T-helper 17 cell (primary cell): ENCODE results near the gene GAB2. TPM values are rescaled to one million over a fixed set of nuclear protein-coding genes. Genes with fewer than 3 reads are reported as not detected.
"Not testable (repeated sequence)": the region's sequence is repeated elsewhere in the genome, so short reads cannot be mapped to it uniquely, and the experiment has no call there.

Source experiments
- ATAC-seq: fragments of 150-1000 bp; cut with Tn5 transposase; 2 replicates; pipeline ENCODE4 v1.10.0; 2021; ENCODE audit warnings: mild to moderate bottlenecking, moderate library complexity
- DNase-seq, 3 donors: peaks; one replicate each; pipeline versions ENCODE4 v3.0.0 to v3.0.0-alpha.2; 2020 to 2021
- H3K9me3 ChIP-seq: one replicate; pipeline ENCODE4 v1.7.0; 2013; ENCODE audit warnings: low read length, mild to moderate bottlenecking; ENCODE audit not compliant: control insufficient read depth, poor library complexity, severe bottlenecking
- H3K27ac Mint-ChIP-seq: one replicate; pipeline ENCODE4 v1.8.0; 2022; ENCODE audit warnings: mild to moderate bottlenecking, moderate library complexity, mixed read lengths
- H3K27me3 Mint-ChIP-seq: one replicate; pipeline ENCODE4 v1.8.0; 2022; ENCODE audit warnings: mixed read lengths
- H3K36me3 Mint-ChIP-seq: one replicate; pipeline ENCODE4 v1.8.0; 2022; ENCODE audit warnings: low read depth, mixed read lengths
- H3K4me1 Mint-ChIP-seq: one replicate; pipeline ENCODE4 v1.8.0; 2022; ENCODE audit warnings: mild to moderate bottlenecking, mixed read lengths
- H3K4me3 Mint-ChIP-seq: one replicate; pipeline ENCODE4 v1.8.0; 2022; ENCODE audit warnings: mild to moderate bottlenecking, moderate library complexity, mixed read lengths
- total RNA-seq, 4 donors: library from RNA in 2 of 4; stranded (reverse) in 2 of 4; gene quantifications; one replicate each; pipeline ENCODE4 v1.2.3 and lab custom pipeline; 2022 to 2026

GAB2 gene
- total RNA-seq, 2 donors from 2014 or later = 10.3 to 14.4 TPM

DNA sequence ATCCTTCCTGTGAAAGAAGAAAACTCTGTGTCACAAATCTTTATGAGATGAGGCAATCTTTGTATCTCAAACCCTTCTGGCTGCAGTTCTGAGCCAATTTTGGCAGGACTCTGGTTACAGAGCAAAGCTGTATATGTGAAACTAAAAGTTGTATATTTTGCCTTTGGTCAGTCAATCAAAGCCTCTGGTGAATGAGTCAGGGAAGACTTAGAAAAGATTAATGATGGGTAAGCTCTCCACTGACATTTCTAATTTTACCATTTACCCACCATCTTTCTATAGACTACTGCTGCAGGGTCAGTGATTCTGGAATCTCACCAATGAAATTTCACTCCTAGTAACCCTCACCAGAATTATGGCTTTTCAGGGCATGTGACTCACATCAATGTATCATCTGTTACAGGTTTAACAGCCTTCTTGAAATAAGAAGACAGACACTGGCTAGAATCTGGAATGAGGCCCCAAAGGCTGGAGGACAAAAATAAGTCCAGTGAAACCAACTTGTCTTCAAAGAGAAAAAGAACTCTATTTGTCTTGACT is 185.6 kb downstream of the GAB2 start:
- peaks cover 14% of the 10 kb centered on the region for H3K4me1 Mint-ChIP-seq

DNA sequence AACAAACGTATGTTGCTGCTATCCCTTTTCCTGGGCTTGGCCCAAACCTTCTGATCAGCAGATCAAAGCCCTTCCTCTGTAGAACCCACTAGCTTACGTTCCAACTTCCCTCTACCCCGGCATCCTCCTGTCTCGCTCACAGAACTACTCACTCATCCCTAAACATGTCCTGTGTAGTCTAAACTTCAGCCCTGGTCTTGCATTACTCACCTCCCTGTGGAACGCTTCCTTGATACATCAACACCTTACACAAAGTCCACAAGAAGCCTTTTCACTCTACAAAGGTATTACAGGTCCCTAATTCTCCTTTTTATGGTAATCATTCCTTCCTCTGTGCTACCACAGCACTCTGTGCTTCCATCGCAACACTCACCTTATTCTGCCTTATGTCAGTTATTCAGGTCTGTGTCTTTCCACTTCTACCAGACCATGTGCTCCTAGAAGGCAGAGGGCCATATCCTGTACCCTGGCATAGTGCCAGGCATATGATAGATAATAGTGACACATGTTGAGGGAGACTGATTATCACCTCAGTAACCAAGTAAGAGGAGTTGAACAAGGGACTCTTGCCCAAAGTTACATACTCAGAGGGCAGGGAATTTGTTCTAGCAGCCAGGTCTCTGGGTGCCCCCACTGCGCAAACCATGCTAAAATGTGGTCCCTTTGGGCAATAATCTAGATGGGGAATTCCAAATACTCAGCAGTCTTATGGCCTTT is 187.3 kb downstream of the GAB2 start:
- ATAC-seq = no peak
- Mint-ChIP-seq H3K27ac (peak overlapping the region; percentile 22), H3K27me3 (no peaks in the 10 kb centered on the region), H3K36me3 (peaks cover under 1% of the 10 kb centered on the region), H3K4me3 (no peak overlapping the region), H3K4me1 (peaks cover 15% of the 10 kb centered on the region)
- DNase-seq = no peak
- no peaks in the 10 kb centered on the region for H3K9me3 ChIP-seq

More for the DNA sequence above, 185.6 kb downstream of the GAB2 start:
- DNase-seq (no peak), ATAC-seq (no peak)
- Mint-ChIP-seq H3K27ac (peak overlapping the region; percentile 32), H3K27me3 (no peaks in the 10 kb centered on the region), H3K36me3 (peaks cover 2% of the 10 kb centered on the region), H3K4me3 (no peak overlapping the region)
- H3K9me3 ChIP-seq = no peaks in the 10 kb centered on the region

DNA sequence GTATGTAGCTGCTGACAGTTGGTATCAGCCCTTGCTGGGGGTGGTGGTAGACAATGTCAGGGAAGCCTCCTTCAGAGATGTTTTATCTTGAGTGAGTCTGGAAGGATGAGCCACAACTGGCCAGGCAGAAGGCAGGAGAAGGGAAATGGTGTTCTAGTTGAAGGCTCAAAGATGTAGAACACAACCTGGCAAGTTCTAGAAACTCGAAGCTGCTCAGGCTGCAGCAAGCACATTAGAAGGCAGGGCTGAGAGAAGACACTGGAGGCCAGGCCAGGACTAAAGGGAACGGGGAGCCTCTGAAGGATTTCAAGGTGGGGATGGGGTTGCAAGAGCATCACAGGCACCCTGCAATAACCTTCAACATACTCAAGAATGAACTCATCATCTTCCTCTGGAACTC is 188.5 kb downstream of the GAB2 start:
- no peak for DNase-seq
- peaks cover 18% of the 10 kb centered on the region for H3K4me1 Mint-ChIP-seq
- ATAC-seq = no peak
- peaks cover 2% of the 10 kb centered on the region for H3K36me3 Mint-ChIP-seq
- no peak overlapping the region for H3K4me3 Mint-ChIP-seq
- H3K9me3 ChIP-seq = no peaks in the 10 kb centered on the region
- no peak overlapping the region for H3K27ac Mint-ChIP-seq
- H3K27me3 Mint-ChIP-seq = no peaks in the 10 kb centered on the region

DNA sequence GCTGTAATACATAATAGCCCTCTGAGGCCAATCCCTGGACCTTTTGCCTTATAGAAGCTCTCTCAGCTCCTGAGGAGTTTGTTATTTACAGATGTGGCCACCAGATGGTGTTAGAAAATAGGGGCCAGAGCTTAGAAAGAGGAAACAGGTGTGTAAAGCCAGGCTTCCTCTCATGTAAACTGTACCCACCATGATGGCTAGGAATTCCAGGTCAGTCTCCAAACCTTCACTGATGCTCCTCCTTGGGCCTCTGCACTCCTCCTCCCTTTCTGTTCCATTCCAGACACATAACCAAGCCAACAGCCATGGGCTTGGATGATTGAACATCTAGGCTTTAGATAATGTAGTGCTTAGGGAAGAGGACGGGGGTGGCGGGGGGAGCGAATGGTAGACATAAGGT is 189.2 kb downstream of the GAB2 start:
- ATAC-seq (peak; percentile 66), DNase-seq (no peak)
- Mint-ChIP-seq H3K27me3 (no peaks in the 10 kb centered on the region), H3K4me3 (no peak overlapping the region), H3K36me3 (peaks cover 3% of the 10 kb centered on the region), H3K4me1 (peaks cover 20% of the 10 kb centered on the region), H3K27ac (no peak overlapping the region)
- no peaks in the 10 kb centered on the region for H3K9me3 ChIP-seq

DNA sequence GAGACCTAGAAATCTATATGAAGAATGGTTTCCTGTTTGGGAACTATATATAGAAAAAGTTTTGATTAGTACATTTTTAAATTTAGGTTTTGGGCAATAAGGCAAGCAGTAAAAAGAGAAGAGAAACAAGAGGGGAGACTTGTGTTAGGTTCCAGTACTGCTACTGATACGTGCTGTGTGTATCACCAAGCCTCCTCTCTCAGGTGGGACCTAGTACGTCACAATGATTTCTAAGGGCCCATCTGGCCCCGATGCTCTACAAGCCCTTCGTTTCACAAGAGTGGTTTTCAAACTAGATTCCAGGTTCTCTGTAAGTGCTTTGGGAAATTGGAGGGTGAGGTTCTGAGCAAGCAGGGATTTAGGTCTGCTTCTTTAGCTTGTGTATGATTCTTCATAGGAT is 189.7 kb downstream of the GAB2 start:
- no peaks in the 10 kb centered on the region for H3K9me3 ChIP-seq
- H3K4me1 Mint-ChIP-seq = peaks cover 23% of the 10 kb centered on the region
- no peaks in the 10 kb centered on the region for H3K27me3 Mint-ChIP-seq
- peak; percentile 56 for ATAC-seq
- DNase-seq = no peak
- H3K4me3 Mint-ChIP-seq = no peak overlapping the region
- no peak overlapping the region for H3K27ac Mint-ChIP-seq
- peaks cover 3% of the 10 kb centered on the region for H3K36me3 Mint-ChIP-seq

DNA sequence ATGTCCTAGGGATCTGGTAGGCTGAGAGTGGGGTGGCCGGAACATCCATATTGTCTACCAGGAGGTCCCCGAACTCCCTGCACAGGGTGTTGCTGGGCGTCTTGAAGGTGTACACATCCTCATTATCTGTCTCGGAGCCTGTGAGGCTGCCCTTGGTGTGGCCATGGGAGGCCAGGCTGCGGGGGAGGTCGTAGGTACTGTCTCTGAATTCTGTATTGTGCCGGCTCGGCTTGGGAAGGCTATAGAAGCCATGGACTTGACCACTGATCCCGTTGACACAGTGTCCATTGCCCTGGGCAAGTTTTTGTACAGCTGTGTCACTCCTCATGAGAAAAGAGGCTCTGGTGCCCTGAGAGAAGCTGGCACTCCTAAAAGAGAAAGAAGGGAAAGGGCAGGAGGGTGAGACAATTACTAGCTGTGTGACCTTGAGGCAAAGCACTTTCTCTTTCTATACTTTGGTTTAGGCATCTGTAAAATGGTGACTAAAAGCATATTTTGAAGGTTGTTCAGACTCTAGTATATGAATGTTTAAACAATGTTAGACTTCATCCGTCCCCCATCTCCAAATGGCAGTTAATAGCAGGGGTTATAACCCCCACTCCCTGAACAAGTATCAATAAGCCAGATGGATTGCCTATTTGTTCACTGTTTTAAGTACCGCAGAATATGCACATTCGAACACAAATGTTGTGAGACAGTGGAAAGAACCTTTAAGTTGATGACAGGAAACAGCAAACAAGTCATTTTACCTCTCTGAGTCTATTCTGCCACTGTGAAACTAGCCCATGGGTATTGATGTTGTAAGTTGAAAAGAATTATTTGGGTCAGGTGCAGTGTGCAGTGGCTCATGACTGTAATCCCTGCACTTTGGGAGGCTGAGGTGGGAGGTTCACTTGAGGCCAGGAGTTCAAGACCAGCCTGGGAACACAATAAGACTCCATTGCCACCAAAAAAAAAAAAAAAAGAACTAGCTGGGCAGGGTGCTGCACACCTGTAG is 190.6 kb downstream of the GAB2 start:
- peaks cover 23% of the 10 kb centered on the region for H3K4me1 Mint-ChIP-seq
- peaks cover 3% of the 10 kb centered on the region for H3K36me3 Mint-ChIP-seq
- H3K4me3 Mint-ChIP-seq = no peak overlapping the region
- no peak overlapping the region for H3K27ac Mint-ChIP-seq
- ATAC-seq (no peak), DNase-seq (no peak)
- no peaks in the 10 kb centered on the region for H3K9me3 ChIP-seq
- H3K27me3 Mint-ChIP-seq = no peaks in the 10 kb centered on the region

DNA sequence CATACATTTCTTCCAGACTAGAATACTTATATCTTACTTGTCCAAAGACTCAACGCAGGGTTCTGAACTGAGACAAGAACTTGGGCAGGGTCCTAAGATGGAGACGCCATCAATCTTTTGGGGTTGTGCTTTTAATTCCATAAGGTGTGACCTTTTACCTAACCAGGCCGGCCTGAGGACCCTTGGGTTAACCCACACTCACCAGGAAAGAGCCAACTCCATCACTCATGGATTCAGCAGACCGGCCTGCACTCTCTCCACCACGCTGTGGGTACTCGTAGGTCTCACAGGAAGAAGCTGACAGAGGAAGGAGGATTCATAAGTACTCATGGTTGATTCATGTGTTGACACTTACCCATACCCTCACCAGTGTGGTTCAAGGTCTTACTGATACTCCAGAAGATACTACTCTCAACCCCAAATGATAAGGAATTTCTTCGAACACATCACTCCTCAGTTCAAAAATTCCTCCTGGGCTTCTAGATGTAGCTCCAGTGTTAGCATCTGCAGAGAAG is 192.7 kb downstream of the GAB2 start:
- no peaks in the 10 kb centered on the region for H3K9me3 ChIP-seq
- Mint-ChIP-seq H3K4me1 (peaks cover 21% of the 10 kb centered on the region), H3K36me3 (peaks cover 10% of the 10 kb centered on the region), H3K27ac (peak overlapping the region; percentile 5), H3K4me3 (no peak overlapping the region), H3K27me3 (no peaks in the 10 kb centered on the region)
- ATAC-seq = no peak
- DNase-seq = no peak

DNA sequence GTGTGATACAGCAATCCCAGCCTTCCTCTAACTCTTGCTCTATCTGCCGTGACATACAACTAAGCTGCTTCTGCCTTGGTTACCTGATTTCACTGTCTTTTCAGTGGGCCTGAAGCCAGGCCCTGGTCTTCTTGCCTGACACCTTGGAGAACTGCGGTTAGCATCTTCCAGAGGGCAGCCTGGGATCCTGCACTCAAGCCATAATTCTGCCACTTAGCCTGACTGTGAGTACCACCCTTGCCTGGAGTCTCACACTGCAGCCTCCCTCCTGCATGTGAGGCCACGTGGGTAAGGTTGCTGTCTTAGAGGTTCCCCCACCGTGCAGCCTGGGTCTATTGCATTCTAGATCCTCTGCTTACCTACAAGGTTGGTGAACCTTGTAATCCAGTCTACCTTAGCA is 193.1 kb downstream of the GAB2 start:
- Mint-ChIP-seq H3K36me3 (peaks cover 10% of the 10 kb centered on the region), H3K4me1 (peaks cover 21% of the 10 kb centered on the region), H3K27me3 (no peaks in the 10 kb centered on the region), H3K27ac (no peak overlapping the region), H3K4me3 (no peak overlapping the region)
- H3K9me3 ChIP-seq = no peaks in the 10 kb centered on the region
- no peak for DNase-seq
- ATAC-seq = no peak

DNA sequence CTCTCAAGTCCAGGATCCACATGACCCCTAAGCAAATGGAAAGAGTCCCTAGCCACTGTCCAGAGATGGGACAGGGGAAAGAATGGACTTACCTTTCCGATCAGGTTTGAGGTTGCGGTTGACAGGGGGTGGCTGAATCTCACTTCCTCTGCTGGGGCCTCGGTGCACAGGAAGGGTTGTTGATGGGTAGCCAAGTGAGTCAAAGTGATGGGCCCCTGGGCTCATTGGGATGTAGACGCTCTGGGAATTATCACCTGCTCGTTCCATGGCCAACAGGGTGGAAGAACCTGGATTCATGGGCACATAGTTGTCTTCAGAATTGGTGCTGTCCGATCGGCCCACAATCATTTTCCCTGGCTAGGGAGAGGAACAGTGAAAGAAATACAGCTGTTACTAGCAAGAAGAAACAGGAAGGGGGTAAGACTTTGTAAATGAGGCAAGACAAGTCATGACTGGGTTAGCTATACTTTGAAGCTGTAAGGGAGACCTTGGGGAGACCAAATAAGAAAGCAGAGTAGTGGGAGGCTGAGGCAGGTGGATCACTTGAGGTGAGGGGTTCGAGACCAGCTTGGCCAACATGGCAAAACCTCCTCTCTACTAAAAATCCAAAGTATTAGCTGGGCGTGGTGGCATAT is 194.2 kb downstream of the GAB2 start:
- peaks cover 19% of the 10 kb centered on the region for H3K4me1 Mint-ChIP-seq
- H3K9me3 ChIP-seq = no peaks in the 10 kb centered on the region
- H3K4me3 Mint-ChIP-seq = no peak overlapping the region
- no peaks in the 10 kb centered on the region for H3K27me3 Mint-ChIP-seq
- H3K36me3 Mint-ChIP-seq = peaks cover 16% of the 10 kb centered on the region
- no peak for DNase-seq
- H3K27ac Mint-ChIP-seq = peak overlapping the region; percentile 37
- no peak for ATAC-seq

DNA sequence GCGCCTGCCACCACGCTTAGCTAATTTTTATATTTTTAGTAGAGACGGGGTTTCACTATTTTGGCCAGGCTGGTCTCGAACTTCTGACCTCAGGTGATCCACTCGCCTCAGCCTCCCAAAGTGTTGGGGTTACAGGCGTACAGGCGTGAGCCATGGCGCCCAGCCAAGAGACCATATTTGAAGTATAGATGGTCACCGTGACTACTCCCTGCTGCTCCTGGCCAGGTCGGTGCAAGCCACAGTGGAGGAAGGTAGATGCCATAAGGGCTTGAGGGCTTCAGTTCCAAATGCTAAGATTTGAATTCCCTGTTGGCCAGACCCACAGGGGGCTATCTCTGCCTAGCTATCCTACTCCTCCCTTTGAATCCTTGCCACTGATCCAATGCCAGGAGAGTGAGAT is 194.9 kb downstream of the GAB2 start:
- H3K27ac Mint-ChIP-seq = not testable (repeated sequence)

DNA sequence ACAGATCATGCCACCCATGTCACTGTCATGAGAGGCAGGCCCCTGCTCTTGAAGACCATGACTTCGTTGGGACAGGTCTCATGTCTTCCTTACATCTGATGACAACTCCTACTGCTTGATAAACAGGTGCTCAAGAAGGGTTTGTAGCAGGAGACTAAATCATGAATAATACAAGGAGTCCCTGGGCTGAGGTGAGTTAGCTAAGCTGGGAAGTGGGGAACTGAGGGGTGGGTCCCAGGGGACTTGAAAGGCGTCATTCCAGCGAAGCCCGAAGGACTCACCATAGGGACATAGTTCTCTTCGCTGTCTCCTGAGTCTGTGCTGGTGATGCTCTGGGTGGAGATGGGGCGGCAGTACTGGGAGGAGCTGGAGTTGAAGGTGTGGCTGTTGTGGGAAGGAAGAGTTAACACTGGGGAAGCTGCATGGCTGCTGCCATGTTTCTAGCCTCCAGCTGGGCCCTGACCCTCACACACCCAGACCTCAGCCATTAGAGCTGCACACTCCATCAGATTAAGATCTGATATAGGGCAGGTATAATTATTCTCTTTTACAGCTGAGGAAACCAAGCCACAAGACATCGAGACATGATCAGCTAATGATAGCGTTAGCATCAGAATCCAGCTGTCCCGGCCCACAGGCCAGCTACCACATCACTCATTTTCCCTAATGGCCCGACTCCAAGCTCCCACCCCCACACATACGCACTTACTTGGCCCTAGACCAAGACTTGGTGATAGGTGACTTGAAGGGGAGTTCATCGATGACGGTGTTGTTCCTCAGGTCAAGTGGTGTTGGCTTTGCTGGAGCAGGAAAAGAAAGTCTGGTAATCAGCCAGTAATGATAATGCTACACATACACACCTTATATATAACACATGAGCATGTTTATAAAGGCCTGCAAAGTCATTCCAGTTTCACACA is 196.0 kb downstream of the GAB2 start:
- Mint-ChIP-seq H3K27me3 (no peaks in the 10 kb centered on the region), H3K4me1 (peaks cover 16% of the 10 kb centered on the region), H3K4me3 (no peak overlapping the region), H3K27ac (peak overlapping the region; percentile 89), H3K36me3 (peaks cover 17% of the 10 kb centered on the region)
- ATAC-seq (no peak), DNase-seq (no peak)
- no peaks in the 10 kb centered on the region for H3K9me3 ChIP-seq

More for the DNA sequence above, 194.9 kb downstream of the GAB2 start:
- DNase-seq, ATAC-seq, H3K27me3 Mint-ChIP-seq, H3K9me3 ChIP-seq, H3K4me3 Mint-ChIP-seq: not testable (repeated sequence)
- H3K36me3 Mint-ChIP-seq = peaks cover 17% of the 10 kb centered on the region
- H3K4me1 Mint-ChIP-seq = peaks cover 17% of the 10 kb centered on the region
